Measurements from ENCODE around the gene PARD3.

Gene PARD3

GRCh38 chr10:34489973-34490745 is 324.9 kb downstream of the PARD3 start:
- H3K4me3 ChIP-seq (ENCODE audit: low read depth, low read length), result no peak overlapping the region
- no peak for DNase-seq (ENCODE audit: low read depth)
- TF ChIP-seq CTCF (IDR thresholded peaks at IDR 0.05; ENCODE audit: insufficient read depth, low read depth, low read length, missing control alignments), result no peak

GRCh38 chr10:34489411-34489810 is 325.7 kb downstream of the PARD3 start:
- TF ChIP-seq CTCF (IDR thresholded peaks at IDR 0.05; ENCODE audit: insufficient read depth, low read depth, low read length, missing control alignments), result no peak
- H3K4me3 ChIP-seq (ENCODE audit: low read depth, low read length), result no peak overlapping the region
- no peak for DNase-seq (ENCODE audit: low read depth)

GRCh38 chr10:34488476-34489130 is 326.5 kb downstream of the PARD3 start:
- no peak for DNase-seq (ENCODE audit: low read depth)
- TF ChIP-seq CTCF (IDR thresholded peaks at IDR 0.05; ENCODE audit: insufficient read depth, low read depth, low read length, missing control alignments), result no peak
- no peak overlapping the region for H3K4me3 ChIP-seq (ENCODE audit: low read depth, low read length)

GRCh38 chr10:34486008-34486407 is 329.1 kb downstream of the PARD3 start:
- TF ChIP-seq CTCF (IDR thresholded peaks at IDR 0.05; ENCODE audit: insufficient read depth, low read depth, low read length, missing control alignments), result no peak
- no peak for DNase-seq (ENCODE audit: low read depth)
- no peak overlapping the region for H3K4me3 ChIP-seq (ENCODE audit: low read depth, low read length)

GRCh38 chr10:34484164-34484563 is 330.9 kb downstream of the PARD3 start:
- no peak overlapping the region for H3K4me3 ChIP-seq (ENCODE audit: low read depth, low read length)
- no peak for DNase-seq (ENCODE audit: low read depth)
- no peak for TF ChIP-seq CTCF (IDR thresholded peaks at IDR 0.05; ENCODE audit: insufficient read depth, low read depth, low read length, missing control alignments)

GRCh38 chr10:34480345-34480744 is 334.8 kb downstream of the PARD3 start:
- DNase-seq (ENCODE audit: low read depth), result no peak
- H3K4me3 ChIP-seq (ENCODE audit: low read depth, low read length), result no peak overlapping the region
- TF ChIP-seq CTCF (IDR thresholded peaks at IDR 0.05; ENCODE audit: insufficient read depth, low read depth, low read length, missing control alignments), result no peak
